Rectal smooth muscle tissue (tissue), 1 donor: ENCODE data around the gene MAST4.

Source experiments
- H3K27ac ChIP-seq: one replicate; pipeline ENCODE4 v1.7.0; 2013; ENCODE audit warnings: low read depth, low read length, inconsistent platforms
- H3K27me3 ChIP-seq: one replicate; pipeline ENCODE4 v1.7.0; 2013; ENCODE audit warnings: low read length; ENCODE audit not compliant: control insufficient read depth, insufficient read depth
- H3K36me3 ChIP-seq: one replicate; pipeline ENCODE4 v1.7.0; 2013; ENCODE audit warnings: low read length; ENCODE audit not compliant: control insufficient read depth, insufficient read depth
- H3K4me1 ChIP-seq: one replicate; pipeline ENCODE4 v1.7.0; 2013; ENCODE audit warnings: low read length; ENCODE audit not compliant: control insufficient read depth, insufficient read depth
- H3K4me3 ChIP-seq: one replicate; pipeline ENCODE4 v1.7.0; 2013; ENCODE audit warnings: low read length
- H3K9ac ChIP-seq: one replicate; pipeline ENCODE4 v1.7.0; 2013; ENCODE audit warnings: low read length

Gene MAST4

DNA sequence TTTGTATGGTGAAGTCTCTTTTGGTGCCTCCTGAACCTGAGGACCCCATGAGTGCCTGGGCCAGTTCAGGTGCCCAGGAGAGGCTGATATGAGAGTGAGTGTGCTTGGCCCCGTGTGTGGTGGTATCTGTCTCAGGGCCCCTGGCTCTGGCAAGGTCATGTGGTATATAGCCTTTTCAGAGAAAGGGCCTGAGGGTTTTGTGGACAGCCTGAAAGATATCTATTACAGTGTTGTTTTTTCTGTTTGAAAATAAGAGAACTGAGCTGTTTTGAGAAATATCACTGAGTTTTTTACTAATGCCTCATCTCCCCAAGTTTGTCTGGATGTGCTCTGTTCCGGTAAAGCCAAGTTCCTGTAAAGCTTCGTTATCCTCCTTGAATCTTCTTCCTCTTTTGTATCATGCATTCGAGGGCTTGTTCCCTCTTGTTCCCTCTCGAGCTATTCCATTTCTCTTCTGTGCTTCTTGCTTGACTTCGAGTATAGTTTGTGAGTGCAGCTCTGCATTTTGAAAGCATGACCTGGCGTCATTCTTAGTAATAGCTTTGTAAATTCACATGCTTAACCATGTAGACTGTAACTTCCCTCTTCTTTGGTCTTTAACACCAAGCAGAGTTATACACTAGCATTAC, 122.3 kb downstream of the MAST4 start:
- no peak overlapping the region for H3K9ac ChIP-seq
- H3K27me3 ChIP-seq = no peaks in the 10 kb centered on the region
- H3K27ac ChIP-seq = no peak overlapping the region
- H3K36me3 ChIP-seq = no peaks in the 10 kb centered on the region
- H3K4me3 ChIP-seq = no peak overlapping the region
- no peaks in the 10 kb centered on the region for H3K4me1 ChIP-seq

DNA sequence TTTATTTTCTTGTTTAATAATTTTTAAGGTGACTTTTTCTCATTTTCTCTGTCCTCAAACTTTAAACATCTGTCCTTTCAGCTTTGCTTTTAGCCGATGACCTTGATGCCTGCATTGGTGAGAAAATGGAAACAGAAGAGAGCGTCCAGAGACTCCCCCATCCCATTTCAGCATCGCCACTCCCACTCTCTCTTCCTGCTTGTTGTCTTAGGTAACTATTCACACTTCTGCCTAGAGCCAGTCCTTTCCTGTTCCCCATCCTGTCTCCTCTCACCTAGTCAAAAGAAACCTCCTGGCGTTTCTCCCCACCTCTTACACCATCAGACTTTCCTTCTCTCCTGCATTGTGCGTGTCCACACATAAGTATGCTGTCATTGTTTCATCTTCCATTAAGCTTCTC, 124.6 kb downstream of the MAST4 start:
- Histone ChIP-seq H3K27ac (no peak overlapping the region), H3K36me3 (no peaks in the 10 kb centered on the region), H3K9ac (no peak overlapping the region), H3K4me1 (no peaks in the 10 kb centered on the region), H3K4me3 (no peak overlapping the region), H3K27me3 (no peaks in the 10 kb centered on the region)

DNA sequence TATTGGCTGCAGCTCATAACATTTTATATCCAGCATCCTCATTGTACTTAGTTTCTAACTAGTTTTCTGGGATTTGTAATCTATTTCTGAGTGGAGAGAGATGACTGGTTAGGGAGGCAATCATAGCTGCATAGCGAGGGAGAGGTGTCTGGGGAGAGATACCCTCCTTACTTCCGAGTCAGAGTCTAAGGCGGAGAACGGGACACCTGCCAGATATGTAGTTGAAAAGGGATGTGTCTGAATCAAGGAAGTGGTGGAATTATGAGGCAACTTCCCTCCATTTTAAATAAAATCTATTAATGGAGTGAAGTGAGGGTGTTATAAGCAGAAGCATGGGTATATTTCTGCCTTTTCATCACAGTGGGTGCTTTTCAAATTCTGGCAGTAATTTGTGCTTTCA, 126.5 kb downstream of the MAST4 start:
- H3K4me1 ChIP-seq = no peaks in the 10 kb centered on the region
- H3K27me3 ChIP-seq = no peaks in the 10 kb centered on the region
- H3K4me3 ChIP-seq = no peak overlapping the region
- no peaks in the 10 kb centered on the region for H3K36me3 ChIP-seq
- no peak overlapping the region for H3K9ac ChIP-seq
- no peak overlapping the region for H3K27ac ChIP-seq

DNA sequence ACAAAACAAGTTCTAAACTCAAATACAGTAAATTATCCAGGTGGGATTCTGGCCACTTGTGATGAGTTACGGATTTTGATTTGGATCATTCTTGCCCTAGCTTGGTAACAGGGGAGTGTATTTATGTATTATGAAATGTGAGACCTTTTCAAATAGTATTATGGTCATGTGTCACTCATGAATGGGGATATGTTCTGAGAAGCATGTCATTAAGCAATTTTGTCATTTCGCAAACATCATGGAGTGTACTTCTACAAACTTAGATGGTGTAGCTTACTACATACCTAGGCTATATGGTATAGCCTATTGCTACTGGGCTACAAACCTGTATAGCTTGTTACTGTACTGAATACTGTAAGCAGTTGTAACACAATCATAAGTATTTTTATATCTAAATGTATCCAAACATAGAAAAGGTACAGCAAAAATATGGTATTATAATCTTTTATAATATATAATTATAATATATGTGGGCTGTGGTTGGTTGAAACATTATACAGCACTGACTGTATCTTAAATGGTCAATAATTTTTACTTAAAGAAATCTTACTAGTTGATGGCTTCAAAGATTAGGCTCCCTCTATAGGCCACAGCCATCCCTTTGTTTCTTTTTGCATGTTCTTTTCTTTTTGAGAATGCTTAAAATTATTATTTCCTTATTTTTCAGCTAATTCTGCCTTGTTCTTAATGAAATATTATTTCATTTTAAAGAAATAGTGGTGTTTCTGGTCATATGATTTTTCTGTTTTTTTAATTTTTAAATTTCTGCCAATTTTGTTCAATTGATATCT, 128.4 kb downstream of the MAST4 start:
- H3K36me3 ChIP-seq = no peaks in the 10 kb centered on the region
- no peak overlapping the region for H3K4me3 ChIP-seq
- no peaks in the 10 kb centered on the region for H3K4me1 ChIP-seq
- H3K27me3 ChIP-seq = no peaks in the 10 kb centered on the region
- no peak overlapping the region for H3K9ac ChIP-seq
- no peak overlapping the region for H3K27ac ChIP-seq

DNA sequence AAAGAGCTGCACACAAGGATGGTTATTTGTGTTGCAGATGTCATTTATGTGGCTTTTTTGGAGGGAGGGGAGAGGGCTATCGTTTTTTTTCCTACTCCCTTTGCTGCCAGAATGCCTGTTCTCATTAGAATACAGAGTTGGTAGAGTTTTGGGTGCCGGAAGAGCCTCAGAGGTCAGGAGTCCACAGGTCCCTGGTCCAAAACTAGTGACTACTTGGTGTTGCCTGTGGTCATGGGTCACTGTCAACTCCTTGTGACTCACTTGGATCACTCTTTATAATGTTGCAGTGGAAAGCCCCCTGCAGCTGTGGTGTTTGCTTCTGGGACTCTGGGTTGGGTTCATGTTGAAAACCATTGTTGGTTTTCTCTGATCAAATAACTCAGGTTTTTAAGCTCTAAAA, 131.4 kb downstream of the MAST4 start:
- Histone ChIP-seq H3K27ac (no peak overlapping the region), H3K27me3 (no peaks in the 10 kb centered on the region), H3K4me3 (no peak overlapping the region), H3K9ac (no peak overlapping the region), H3K4me1 (no peaks in the 10 kb centered on the region), H3K36me3 (no peaks in the 10 kb centered on the region)

GRCh38 chr5:66728049-66728448, 131.9 kb downstream of the MAST4 start:
- H3K9ac ChIP-seq = no peak overlapping the region
- H3K36me3 ChIP-seq = no peaks in the 10 kb centered on the region
- no peak overlapping the region for H3K27ac ChIP-seq
- H3K27me3 ChIP-seq = no peaks in the 10 kb centered on the region
- H3K4me1 ChIP-seq = no peaks in the 10 kb centered on the region
- H3K4me3 ChIP-seq = no peak overlapping the region

GRCh38 chr5:66737096-66737495, 140.9 kb downstream of the MAST4 start:
- H3K9ac ChIP-seq = no peak overlapping the region
- no peaks in the 10 kb centered on the region for H3K36me3 ChIP-seq
- no peak overlapping the region for H3K4me3 ChIP-seq
- no peak overlapping the region for H3K27ac ChIP-seq
- no peaks in the 10 kb centered on the region for H3K27me3 ChIP-seq
- H3K4me1 ChIP-seq = no peaks in the 10 kb centered on the region

- Histone ChIP-seq H3K4me3 (no peak overlapping the region), H3K27me3 (no peaks in the 10 kb centered on the region), H3K4me1 (no peaks in the 10 kb centered on the region)
Measured at GRCh38 chr5:66738136-66738535, 141.9 kb downstream of the MAST4 start.

GRCh38 chr5:66739021-66739420, 142.8 kb downstream of the MAST4 start:
- Histone ChIP-seq H3K27ac (no peak overlapping the region), H3K36me3 (no peaks in the 10 kb centered on the region), H3K4me3 (no peak overlapping the region), H3K4me1 (no peaks in the 10 kb centered on the region), H3K9ac (no peak overlapping the region), H3K27me3 (no peaks in the 10 kb centered on the region)

More at GRCh38 chr5:66738136-66738535, 141.9 kb downstream of the MAST4 start:
- Histone ChIP-seq H3K36me3 (no peaks in the 10 kb centered on the region), H3K9ac (no peak overlapping the region), H3K27ac (no peak overlapping the region)

- Histone ChIP-seq H3K4me3 (no peak overlapping the region), H3K27me3 (no peaks in the 10 kb centered on the region), H3K36me3 (no peaks in the 10 kb centered on the region), H3K4me1 (no peaks in the 10 kb centered on the region), H3K27ac (no peak overlapping the region), H3K9ac (no peak overlapping the region)
Measured at GRCh38 chr5:66739951-66740350, 143.8 kb downstream of the MAST4 start.

GRCh38 chr5:66741394-66741793, 145.2 kb downstream of the MAST4 start:
- H3K9ac ChIP-seq = no peak overlapping the region
- H3K4me3 ChIP-seq = no peak overlapping the region
- H3K27ac ChIP-seq = no peak overlapping the region
- H3K36me3 ChIP-seq = no peaks in the 10 kb centered on the region
- no peaks in the 10 kb centered on the region for H3K27me3 ChIP-seq
- no peaks in the 10 kb centered on the region for H3K4me1 ChIP-seq

DNA sequence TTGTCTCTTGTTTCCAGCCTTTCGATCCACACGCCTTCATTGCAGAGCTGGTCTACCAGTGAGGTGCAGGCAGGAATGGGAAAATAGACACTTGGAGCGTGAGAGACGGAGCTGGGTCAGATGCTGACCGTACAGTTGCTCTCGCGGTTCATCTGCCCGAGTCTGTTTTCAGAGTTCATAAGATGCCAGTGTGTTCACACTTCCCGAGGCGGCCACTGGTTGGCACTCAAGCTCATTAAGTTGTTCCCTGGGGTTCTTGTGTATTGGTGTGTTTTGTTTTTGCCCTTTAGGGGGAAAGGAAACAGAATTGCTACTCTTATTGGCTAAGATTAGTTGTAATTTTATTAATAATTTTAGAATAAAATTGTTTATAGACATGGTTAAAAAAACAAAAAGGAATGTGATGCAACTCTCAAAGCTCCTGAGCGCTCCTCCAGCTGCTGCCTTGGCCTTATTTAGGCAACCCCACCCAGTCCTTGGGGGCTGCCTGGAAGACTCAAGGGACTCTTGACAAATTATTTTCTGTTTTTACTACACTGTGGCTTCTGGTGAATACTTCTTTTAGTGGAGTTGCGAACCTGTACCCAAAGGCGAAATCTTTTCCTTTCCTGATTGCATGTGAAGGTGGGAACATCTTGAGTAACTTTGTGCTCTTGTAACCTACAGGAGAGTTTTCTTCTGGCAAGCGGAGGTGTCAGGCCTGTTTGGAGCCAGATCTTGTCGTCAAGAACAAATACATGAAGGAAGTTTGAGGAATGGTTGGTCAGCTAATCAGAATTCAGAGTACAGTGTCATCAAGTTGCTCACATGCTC, 146.1 kb downstream of the MAST4 start:
- Histone ChIP-seq H3K4me1 (no peaks in the 10 kb centered on the region), H3K36me3 (no peaks in the 10 kb centered on the region), H3K9ac (no peak overlapping the region), H3K27ac (no peak overlapping the region), H3K27me3 (no peaks in the 10 kb centered on the region), H3K4me3 (no peak overlapping the region)
